Gastrocnemius medialis (tissue), 4 donors: ENCODE data around the gene DYSF. TPM values are rescaled to one million over a fixed set of nuclear protein-coding genes. Genes with fewer than 3 reads are reported as not detected.

ENCODE experiments used
- ATAC-seq, 2 donors: fragments of 150-250 bp; one replicate each; pipeline ENCODE4 v1.9.1; 2016
- DNase-seq, 2 donors: peaks; one replicate each; pipeline ENCODE4 v3.0.0-alpha.2; 2019
- H3K27ac ChIP-seq, 4 donors: fragments of 200-600 bp; sonication (generic); 1 replicate in 1 of 4; 2 replicates in 3 of 4; pipeline ENCODE4 v1.5.1; 2016 to 2018; ENCODE audit warnings: mild to moderate bottlenecking in 2 of 4, moderate library complexity in 1 of 4
- H3K27me3 ChIP-seq, 3 donors: fragments of 200-600 bp; sonication (generic) in 2 of 3; 1 replicate in 1 of 3; 2 replicates in 2 of 3; pipeline versions ENCODE4 v1.5.1 to v1.6.0; 2016 to 2019; ENCODE audit warnings: mild to moderate bottlenecking in 1 of 3, moderate library complexity in 1 of 3
- H3K36me3 ChIP-seq, 2 donors: fragments of 200-600 bp; sonication (generic) in 1 of 2; one replicate each; pipeline ENCODE4 v1.5.1; 2017 to 2018
- H3K4me1 ChIP-seq, 2 donors: fragments of 200-600 bp; sonication (generic) in 1 of 2; one replicate each; pipeline ENCODE4 v1.5.1; 2016 to 2017; ENCODE audit warnings: mild to moderate bottlenecking in 2 of 2
- H3K4me3 ChIP-seq, 4 donors: fragments of 200-600 bp; sonication (generic) in 3 of 4; 1 replicate in 1 of 4; 2 replicates in 3 of 4; pipeline ENCODE4 v1.5.1; 2016 to 2019; ENCODE audit warnings: mild to moderate bottlenecking in 2 of 4
- H3K9me3 ChIP-seq, 3 donors: fragments of 200-600 bp; sonication (generic) in 2 of 3; 1 replicate in 1 of 3; 2 replicates in 2 of 3; pipeline ENCODE4 v1.5.1; 2016 to 2019
- CTCF ChIP-seq, 5 experiments: fragments of 450-650 bp in 3 of 5; fragments of 200-600 bp in 2 of 5; sonication (generic) in 2 of 5; IDR thresholded peaks in 4 of 5; conservative IDR thresholded peaks in 1 of 5; 1 replicate in 4 of 5; 2 replicates in 1 of 5; pipeline ENCODE4 v1.5.1; 2016 to 2019; ENCODE audit warnings: antibody characterized with exemption in 5 of 5, mild to moderate bottlenecking in 3 of 5, moderate library complexity in 3 of 5
- POLR2A ChIP-seq, 2 donors: fragments of 450-650 bp; IDR thresholded peaks; one replicate each; pipeline ENCODE4 v1.6.1; 2017; ENCODE audit warnings: antibody characterized with exemption in 2 of 2, mild to moderate bottlenecking in 2 of 2, moderate library complexity in 2 of 2
- in situ Hi-C, 4 donors: fragments of 200-750 bp; cut with MboI; loops; one replicate each; pipeline versions ENCODE4 v1.15.0 to v1.8.0; 2017; ENCODE audit warnings: low sequenced_read_pairs in 4 of 4
- intact Hi-C: fragments of 100-400 bp; cut with DNase I; formaldehyde crosslinking; loops from one replicate; pipeline ENCODE4 v1.15.1; 2023; ENCODE audit warnings: low total_unique reads
- total RNA-seq, 4 donors: library from RNA; depleted of rRNA; stranded (reverse); fragments of >200 nt; gene quantifications; one replicate each; pipeline versions ENCODE4 v1.1.0 to v1.2.3, GENCODE V29; 2016

DYSF gene
- total RNA-seq, 4 donors from 2014 or later, result 40.7 to 267 (median 153) TPM

GRCh38 chr2:71612581-71613402, 159.4 kb downstream of the DYSF start:
- TF ChIP-seq POLR2A (IDR thresholded peaks at IDR 0.05) (no peak), CTCF (IDR thresholded peaks at IDR 0.05 in 4 of 5, conservative IDR thresholded peaks at IDR 0.05 in 1 of 5) (no peak)
- peak in 1 of 2 donors; percentile 11 for DNase-seq
- H3K27me3 ChIP-seq, result no peaks in the 10 kb centered on the region
- peaks cover 33% of the 10 kb centered on the region in 2 donors for H3K4me1 ChIP-seq
- peak overlapping the region; percentile 31 to 80 (median 34) for H3K27ac ChIP-seq
- no peak overlapping the region for H3K4me3 ChIP-seq
- no peaks in the 10 kb centered on the region for H3K9me3 ChIP-seq
- intact Hi-C loops (loop anchor here (5.0 to 10.0 kb wide), 2 partner anchors 272 to 540 kb away; no protein-coding TSS in a partner anchor), in situ Hi-C loops (loop anchor here (10.0 to 25.0 kb wide), 2 partner anchors 175 to 192 kb away; no protein-coding TSS in a partner anchor)
- peaks cover 0 to 32% of the 10 kb centered on the region in 2 donors for H3K36me3 ChIP-seq
- no peak for ATAC-seq

GRCh38 chr2:71613403-71613952, 160.1 kb downstream of the DYSF start:
- H3K4me3 ChIP-seq, result no peak overlapping the region
- peaks cover 33 to 36% of the 10 kb centered on the region in 2 donors for H3K4me1 ChIP-seq
- no peaks in the 10 kb centered on the region for H3K27me3 ChIP-seq
- peak in 1 of 2 donors; percentile 7 for DNase-seq
- in situ Hi-C loops, result loop anchor here (10.0 to 25.0 kb wide), 2 partner anchors 174 to 191 kb away; no protein-coding TSS in a partner anchor
- intact Hi-C loops, result loop anchor here (5.0 to 10.0 kb wide), 2 partner anchors 271 to 539 kb away; no protein-coding TSS in a partner anchor
- H3K27ac ChIP-seq, result peak overlapping the region; percentile 80 to 87 (median 86)
- H3K9me3 ChIP-seq, result no peaks in the 10 kb centered on the region
- peaks cover 0 to 30% of the 10 kb centered on the region in 2 donors for H3K36me3 ChIP-seq
- no peak for TF ChIP-seq POLR2A (IDR thresholded peaks at IDR 0.05)
- TF ChIP-seq CTCF (IDR thresholded peaks at IDR 0.05 in 4 of 5, conservative IDR thresholded peaks at IDR 0.05 in 1 of 5), result no peak
- no peak for ATAC-seq

- in situ Hi-C loops (loop anchor here (10.0 to 25.0 kb wide), 2 partner anchors 173 to 191 kb away; no protein-coding TSS in a partner anchor), intact Hi-C loops (loop anchor here (5.0 to 10.0 kb wide), 2 partner anchors 271 to 538 kb away; no protein-coding TSS in a partner anchor)
- ATAC-seq (no peak), DNase-seq (no peak)
- H3K4me1 ChIP-seq, result peaks cover 33 to 42% of the 10 kb centered on the region in 2 donors
- H3K27ac ChIP-seq, result peak overlapping the region; percentile 80 to 87 (median 86)
- H3K27me3 ChIP-seq, result no peaks in the 10 kb centered on the region
- H3K4me3 ChIP-seq, result no peak overlapping the region
- no peaks in the 10 kb centered on the region for H3K9me3 ChIP-seq
- TF ChIP-seq POLR2A (IDR thresholded peaks at IDR 0.05) (no peak), CTCF (IDR thresholded peaks at IDR 0.05 in 4 of 5, conservative IDR thresholded peaks at IDR 0.05 in 1 of 5) (no peak)
- H3K36me3 ChIP-seq, result peaks cover 0 to 28% of the 10 kb centered on the region in 2 donors
These were observed 160.9 kb downstream of the DYSF start for GRCh38 chr2:71613953-71614925.
